OCI-LY3 (cell line): ENCODE data around the gene SLC37A1.

Experiments
- EZH2phosphoT487 ChIP-seq: fragments of 200-600 bp; shearing (Covaris generic); IDR thresholded peaks from 2 replicates; pipeline ENCODE4 v1.6.1; 2018; ENCODE audit warnings: antibody characterized with exemption, mixed run types, low read depth
- TF ChIP-seq, protein P1 (sequence below): fragments of 200-600, 300-600 bp; sonication (generic); IDR thresholded peaks from 2 replicates; pipeline ENCODE4 v1.5.1; 2014; ENCODE audit warnings: antibody characterized with exemption, low read length, low read depth

DNA sequence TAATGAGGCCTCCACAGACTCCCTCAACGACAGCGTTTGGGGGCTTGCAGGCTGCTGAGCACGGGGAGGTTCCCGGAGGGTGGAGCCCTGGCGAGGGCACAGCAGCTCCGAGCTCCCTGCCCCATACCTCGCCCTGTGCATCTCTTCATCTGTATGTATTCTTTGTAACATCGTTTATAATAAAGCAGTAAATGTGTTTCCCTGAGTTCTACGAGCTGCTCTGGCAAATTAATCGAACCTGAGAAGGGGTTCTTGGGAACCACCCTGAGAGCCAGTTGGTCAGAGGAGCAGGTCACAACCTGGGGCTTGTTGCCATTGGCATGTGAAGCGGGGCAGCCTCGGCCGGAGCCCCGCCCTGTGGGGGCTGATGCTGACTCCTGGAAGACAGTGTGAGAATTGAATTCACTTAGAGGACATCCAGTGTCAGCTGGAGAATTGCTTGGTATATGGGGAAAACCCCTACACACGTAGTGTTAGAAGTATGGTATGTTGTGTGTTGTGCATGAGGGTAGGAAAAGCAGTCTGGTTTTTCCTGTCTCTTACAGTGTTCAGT, 11.5 kb downstream of the SLC37A1 start:
- no peak for TF ChIP-seq EZH2phosphoT487
- TF ChIP-seq, protein P1, sequence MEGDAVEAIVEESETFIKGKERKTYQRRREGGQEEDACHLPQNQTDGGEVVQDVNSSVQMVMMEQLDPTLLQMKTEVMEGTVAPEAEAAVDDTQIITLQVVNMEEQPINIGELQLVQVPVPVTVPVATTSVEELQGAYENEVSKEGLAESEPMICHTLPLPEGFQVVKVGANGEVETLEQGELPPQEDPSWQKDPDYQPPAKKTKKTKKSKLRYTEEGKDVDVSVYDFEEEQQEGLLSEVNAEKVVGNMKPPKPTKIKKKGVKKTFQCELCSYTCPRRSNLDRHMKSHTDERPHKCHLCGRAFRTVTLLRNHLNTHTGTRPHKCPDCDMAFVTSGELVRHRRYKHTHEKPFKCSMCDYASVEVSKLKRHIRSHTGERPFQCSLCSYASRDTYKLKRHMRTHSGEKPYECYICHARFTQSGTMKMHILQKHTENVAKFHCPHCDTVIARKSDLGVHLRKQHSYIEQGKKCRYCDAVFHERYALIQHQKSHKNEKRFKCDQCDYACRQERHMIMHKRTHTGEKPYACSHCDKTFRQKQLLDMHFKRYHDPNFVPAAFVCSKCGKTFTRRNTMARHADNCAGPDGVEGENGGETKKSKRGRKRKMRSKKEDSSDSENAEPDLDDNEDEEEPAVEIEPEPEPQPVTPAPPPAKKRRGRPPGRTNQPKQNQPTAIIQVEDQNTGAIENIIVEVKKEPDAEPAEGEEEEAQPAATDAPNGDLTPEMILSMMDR: no peak
